Psoas muscle (tissue), 8 donors: Measurements from ENCODE around the gene ZSCAN1. TPM values are rescaled to one million over a fixed set of nuclear protein-coding genes. Genes with fewer than 3 reads are reported as not detected.

Experiments used
- ATAC-seq, 4 donors: fragments of 200-7000 bp; cut with Tn5 transposase; one replicate each; pipeline ENCODE4 v1.9.1; 2020; ENCODE audit warnings: moderate library complexity in 3 of 4, mild to moderate bottlenecking in 2 of 4
- DNase-seq, 2 donors: peaks; one replicate each; pipeline ENCODE4 v3.0.0-alpha.2; 2020
- H3K27ac ChIP-seq: fragments of 200-600 bp; one replicate; pipeline ENCODE4 v1.8.0; 2022
- H3K27me3 ChIP-seq, 3 donors: fragments of 200-600 bp in 1 of 3; one replicate each; pipeline versions ENCODE4 v1.6.1 to v1.8.0; 2013 to 2022; ENCODE audit warnings: low read length in 2 of 3, mild to moderate bottlenecking in 2 of 3, moderate library complexity in 1 of 3; ENCODE audit not compliant: insufficient read depth in 3 of 3
- H3K36me3 ChIP-seq, 2 donors: fragments of 200-600 bp in 1 of 2; one replicate each; pipeline versions ENCODE4 v1.6.1 to v1.8.0; 2013 to 2022; ENCODE audit warnings: low read depth in 1 of 2, mild to moderate bottlenecking in 1 of 2, moderate library complexity in 1 of 2; ENCODE audit not compliant: insufficient read depth in 1 of 2
- H3K4me1 ChIP-seq: fragments of 200-600 bp; one replicate; pipeline ENCODE4 v1.8.0; 2022
- H3K4me3 ChIP-seq: fragments of 200-600 bp; one replicate; pipeline ENCODE4 v1.8.0; 2022; ENCODE audit warnings: mild to moderate bottlenecking
- H3K9me3 ChIP-seq: fragments of 200-600 bp; one replicate; pipeline ENCODE4 v1.8.0; 2022
- CTCF ChIP-seq: fragments of 200-600 bp; IDR thresholded peaks from one replicate; pipeline ENCODE4 v1.8.0; 2022; ENCODE audit warnings: antibody characterized with exemption
- WGBS, 3 donors: extraction: QIAGEN DNeasy Blood & Tissue Kit; methylation state at CpG; one replicate each; pipeline versions ENCODE4 v1.1.6 to v1.1.7; 2013; 5-methylcytosine and 5-hydroxymethylcytosine counted together
- intact Hi-C, 2 donors: fragments of 100-400 bp; cut with DNase I; formaldehyde crosslinking; loops; one replicate each; pipeline versions ENCODE4 v1.11.0 to v1.14.2; 2022
- polyA plus RNA-seq, 3 donors: library from polyadenylated mRNA; stranded (reverse); fragments of 200-250 nt; gene quantifications; one replicate each; pipeline ENCODE4 v1.2.3, GENCODE V29; 2013
- total RNA-seq, 4 donors: library from RNA; stranded (reverse); fragmentation: NEBNext Ultra II Directional in 2 of 4; extraction: Animal tissue kit (Norgen Biotek cat#: 25700) in 2 of 4; gene quantifications; one replicate each; pipeline versions ENCODE4 v1.2.1 to v1.2.4, GENCODE V29; 2021 to 2023
- donor health status: healthy with polysubstance abuse.
- donor health status: DM: no; HTN: no; CAD: no; lungs with moderate emphysema.
- donor health status: Bipolar disorder and iron deficiency.
- donor health status: healthy.
- donor health status: DM: yes; HTN: yes; CAD: no.
- donor health status: DM: no; HTN: no; CAD: no.
- donor health status: DM: no; HTN: no; CAD: no.
- donor health status: DM: yes; HTN: yes; CAD: no.

ZSCAN1 gene
- total and polyA plus RNA-seq, 7 donors = not detected

- no peaks in the 10 kb centered on the region for H3K36me3 ChIP-seq
- H3K4me1 ChIP-seq = no peaks in the 10 kb centered on the region
- peaks cover 0 to 26% (median 11%) of the 10 kb centered on the region in 3 donors for H3K27me3 ChIP-seq
- no peak overlapping the region for H3K4me3 ChIP-seq
- no peak for TF ChIP-seq CTCF
- ATAC-seq (no peak), DNase-seq (no peak)
- intact Hi-C loops = no loop called here
- no peak overlapping the region for H3K27ac ChIP-seq
- WGBS, 3 donors = 54 to 60% (median 58%) methylated on average over 8 of the region's 8 CpGs
- peaks cover 8% of the 10 kb centered on the region for H3K9me3 ChIP-seq
Observed at GRCh38 chr19:58035863-58036262, 2.0 kb downstream of the ZSCAN1 start.

DNA sequence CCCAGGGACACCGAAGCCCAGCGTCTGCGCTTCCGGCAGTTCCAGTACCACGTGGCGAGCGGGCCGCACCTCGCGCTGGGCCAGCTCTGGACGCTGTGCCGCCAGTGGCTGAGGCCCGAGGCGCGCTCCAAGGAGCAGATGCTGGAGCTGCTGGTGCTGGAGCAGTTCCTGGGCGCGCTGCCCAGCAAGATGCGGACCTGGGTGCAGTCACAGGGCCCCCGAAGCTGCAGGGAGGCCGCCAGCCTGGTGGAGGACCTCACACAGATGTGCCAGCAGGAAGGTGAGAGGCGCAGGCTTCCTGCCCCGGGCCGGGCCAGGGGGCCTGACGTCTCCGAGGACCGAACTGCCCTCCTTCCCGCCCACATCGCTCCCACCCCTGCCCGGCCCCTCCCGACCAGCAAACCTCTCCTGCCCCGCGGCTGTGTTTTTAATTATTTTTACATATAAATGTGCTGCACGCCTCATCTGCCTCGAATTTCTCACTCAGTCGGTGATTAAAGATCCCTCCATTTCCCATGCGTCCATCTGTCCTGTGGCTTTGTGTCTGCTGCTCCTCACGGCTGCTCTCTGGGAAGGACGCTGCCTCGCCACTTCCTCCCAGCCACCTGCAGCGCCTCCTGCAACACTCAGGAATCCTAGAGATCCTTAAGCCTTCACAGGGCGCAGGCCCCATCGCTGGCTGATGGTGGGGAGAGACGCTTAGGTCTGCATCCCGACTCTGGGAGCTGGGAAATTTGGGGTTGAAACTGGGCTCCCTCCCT is 4.3 kb downstream of the ZSCAN1 start:
- ATAC-seq (no peak), DNase-seq (no peak)
- Histone ChIP-seq H3K4me1 (no peaks in the 10 kb centered on the region), H3K9me3 (peaks cover 5% of the 10 kb centered on the region), H3K27ac (no peak overlapping the region), H3K4me3 (no peak overlapping the region), H3K36me3 (no peaks in the 10 kb centered on the region), H3K27me3 (peaks cover 0 to 19% (median 12%) of the 10 kb centered on the region in 3 donors)
- intact Hi-C loops = no loop called here
- no peak for TF ChIP-seq CTCF
- WGBS, 3 donors = 7 to 15% (median 9%) methylated on average over 40 to 44 of the region's 44 CpGs

DNA sequence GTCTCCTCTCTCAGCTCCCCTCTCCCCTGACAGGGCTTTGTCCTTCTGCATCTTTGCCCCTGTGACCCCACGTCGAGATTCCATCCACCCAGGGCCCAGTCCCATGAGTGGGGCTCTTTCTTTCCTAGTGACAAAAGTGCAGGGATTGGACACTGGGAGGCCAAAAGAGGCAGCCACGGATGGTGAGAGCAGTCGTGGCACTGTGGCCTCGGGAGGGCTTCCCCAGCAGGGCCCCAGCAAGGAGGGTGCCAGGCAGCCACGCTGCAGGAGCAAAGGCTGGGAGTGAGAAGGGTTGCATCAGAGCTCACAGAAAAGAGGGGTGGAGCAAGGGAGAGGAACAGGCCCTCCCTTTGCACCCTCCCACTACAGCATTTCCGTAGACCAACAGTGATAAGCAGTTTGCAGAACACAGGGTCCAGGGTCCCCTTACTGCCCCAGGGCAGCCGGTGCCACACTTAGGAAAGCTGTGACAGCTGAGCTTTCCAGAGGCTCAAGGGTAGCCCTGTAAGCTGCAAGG is 4.9 kb downstream of the ZSCAN1 start:
- no peak for DNase-seq
- H3K4me1 ChIP-seq = no peaks in the 10 kb centered on the region
- H3K27ac ChIP-seq = no peak overlapping the region
- no peak for ATAC-seq
- peaks cover 9% of the 10 kb centered on the region for H3K9me3 ChIP-seq
- 16 to 17% (median 16%) methylated on average over 8 of the region's 8 CpGs for WGBS, 3 donors
- H3K27me3 ChIP-seq = peaks cover 0 to 14% (median 13%) of the 10 kb centered on the region in 3 donors
- intact Hi-C loops = no loop called here
- no peak overlapping the region for H3K4me3 ChIP-seq
- no peaks in the 10 kb centered on the region for H3K36me3 ChIP-seq
- no peak for TF ChIP-seq CTCF

DNA sequence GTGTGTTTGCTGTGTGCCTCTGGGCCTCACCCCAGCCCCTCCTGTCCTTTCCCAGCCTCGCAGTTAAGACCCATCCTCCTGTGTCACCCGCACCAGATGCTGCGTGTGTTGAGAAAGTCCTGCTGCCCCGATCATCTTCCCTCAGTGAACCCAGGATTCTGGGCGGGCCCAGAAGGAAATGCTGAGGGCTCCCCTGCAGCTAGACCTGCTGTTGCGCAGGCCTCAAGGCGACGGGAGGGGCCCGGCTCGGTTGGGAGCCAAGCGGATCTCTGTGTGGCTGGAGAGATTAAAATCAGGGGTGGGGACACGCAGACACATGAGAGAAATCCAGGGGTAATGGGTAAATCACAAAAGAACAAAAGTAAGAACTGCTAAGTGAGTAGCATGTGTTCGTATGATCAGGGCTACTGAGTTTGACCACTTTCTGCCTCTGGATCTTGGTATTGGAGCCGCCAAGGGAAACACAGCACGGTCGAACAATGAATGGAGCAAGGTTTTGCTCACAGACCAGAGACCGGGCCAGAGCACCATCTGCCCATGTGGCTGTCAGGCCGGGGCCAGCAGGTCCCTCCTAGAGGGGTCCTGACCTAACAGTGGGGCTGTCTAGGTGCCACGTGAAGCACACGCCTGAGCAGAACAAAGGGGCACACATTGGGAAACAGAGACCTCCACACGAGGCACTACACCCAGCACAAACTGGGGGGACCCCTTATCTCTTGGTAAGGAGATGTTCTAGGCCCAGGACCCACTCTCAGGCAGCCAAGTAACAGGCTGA is 7.1 kb downstream of the ZSCAN1 start:
- Histone ChIP-seq H3K9me3 (peaks cover 12% of the 10 kb centered on the region), H3K27ac (no peak overlapping the region)

More for the DNA sequence above, 7.1 kb downstream of the ZSCAN1 start:
- no peaks in the 10 kb centered on the region for H3K4me1 ChIP-seq
- intact Hi-C loops = no loop called here
- H3K36me3 ChIP-seq = no peaks in the 10 kb centered on the region
- 81 to 84% (median 81%) methylated on average over 21 of the region's 21 CpGs for WGBS, 3 donors
- DNase-seq (no peak), ATAC-seq (no peak)
- TF ChIP-seq CTCF = no peak
- H3K4me3 ChIP-seq = no peak overlapping the region
- peaks cover 0 to 8% (median 0%) of the 10 kb centered on the region in 3 donors for H3K27me3 ChIP-seq
